Effector memory CD8-positive, alpha-beta T cell (primary cell): ENCODE data around the gene HIGD2A.

Source experiments
- ATAC-seq: fragments of 150-1000 bp; cut with Tn5 transposase; replicated peaks from 2 replicates; pipeline ENCODE4 v1.10.0; 2021; ENCODE audit warnings: mild to moderate bottlenecking, moderate library complexity
- DNase-seq, 3 experiments: peaks; one replicate each; pipeline ENCODE4 v3.0.0; 2021
- H3K27ac Mint-ChIP-seq, 2 donors: one replicate each; pipeline ENCODE4 v1.8.0; 2022; ENCODE audit warnings: mild to moderate bottlenecking in 2 of 2, mixed read lengths in 2 of 2, moderate library complexity in 2 of 2
- H3K27me3 Mint-ChIP-seq, 2 donors: one replicate each; pipeline ENCODE4 v1.8.0; 2022; ENCODE audit warnings: mixed read lengths in 2 of 2
- H3K36me3 Mint-ChIP-seq: one replicate; pipeline ENCODE4 v1.8.0; 2022; ENCODE audit warnings: mild to moderate bottlenecking, moderate library complexity, mixed read lengths; ENCODE audit not compliant: insufficient read depth
- H3K4me1 Mint-ChIP-seq, 2 donors: one replicate each; pipeline ENCODE4 v1.8.0; 2022; ENCODE audit warnings: low read depth in 2 of 2, mixed read lengths in 2 of 2
- H3K4me3 Mint-ChIP-seq, 2 donors: one replicate each; pipeline ENCODE4 v1.8.0; 2022; ENCODE audit warnings: mild to moderate bottlenecking in 2 of 2, mixed read lengths in 2 of 2, moderate library complexity in 2 of 2
- H3K9me3 Mint-ChIP-seq, 2 donors: one replicate each; pipeline ENCODE4 v1.8.0; 2022; ENCODE audit warnings: mixed read lengths in 2 of 2

HIGD2A gene

DNA sequence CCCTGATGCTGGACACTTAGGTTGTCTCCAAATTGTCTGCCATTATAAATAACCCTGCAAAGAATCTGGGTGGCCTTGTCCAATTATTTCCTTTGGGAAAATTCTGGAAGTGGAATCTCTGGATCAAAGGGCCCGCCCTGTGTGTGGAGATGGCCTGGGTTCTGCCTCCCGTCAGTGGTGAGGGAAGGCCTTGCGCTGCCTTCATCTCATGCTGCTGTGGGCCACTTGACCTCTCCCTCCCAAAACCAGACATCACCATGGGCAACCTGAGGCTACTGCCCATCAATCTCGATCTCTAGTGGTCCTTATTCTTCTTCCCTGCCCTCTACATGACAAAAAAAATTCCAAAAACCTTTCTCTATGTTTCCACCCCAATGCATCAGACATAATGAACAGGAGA is 21.2 kb downstream of the HIGD2A start:
- no peak overlapping the region for H3K27ac Mint-ChIP-seq
- peaks cover 24 to 29% of the 10 kb centered on the region in 2 donors for H3K4me1 Mint-ChIP-seq
- H3K36me3 Mint-ChIP-seq = peaks cover 52% of the 10 kb centered on the region
- H3K27me3 Mint-ChIP-seq = no peaks in the 10 kb centered on the region
- H3K4me3 Mint-ChIP-seq = no peak overlapping the region
- no peaks in the 10 kb centered on the region for H3K9me3 Mint-ChIP-seq
- ATAC-seq = no peak
- no peak for DNase-seq

DNA sequence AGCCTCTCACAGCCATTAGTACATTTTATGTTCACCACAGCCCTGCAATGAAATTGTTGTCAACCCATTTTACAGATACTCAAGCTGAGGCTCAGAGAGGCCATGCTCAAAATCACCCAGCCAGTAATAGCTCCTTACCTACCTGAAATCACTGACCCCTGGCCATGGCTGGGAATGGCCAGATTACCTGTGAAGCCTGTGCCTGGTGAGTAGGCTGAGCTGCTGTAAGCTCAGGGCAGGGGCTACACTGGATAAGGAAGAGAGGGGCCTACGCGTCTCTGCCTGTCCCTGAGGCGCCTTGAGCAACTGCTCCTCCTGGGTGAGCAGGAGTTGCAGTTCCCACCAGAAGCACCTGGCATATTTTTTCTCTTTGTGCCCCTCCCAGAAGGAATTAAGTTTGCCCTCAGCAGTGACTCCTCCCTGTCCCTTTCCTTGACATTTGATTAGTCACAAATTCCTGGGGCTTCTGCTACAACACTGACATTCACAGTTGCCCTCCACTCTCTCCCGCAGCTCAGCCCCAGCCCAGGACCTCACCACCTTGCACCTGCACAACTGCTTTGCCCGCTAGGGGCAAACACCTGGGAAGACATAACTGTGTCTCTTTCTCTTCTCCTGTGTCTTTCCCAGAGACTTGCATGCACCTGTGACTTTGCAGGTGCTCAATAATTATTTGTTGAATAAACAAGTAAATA is 22.1 kb downstream of the HIGD2A start:
- Mint-ChIP-seq H3K4me1 (peaks cover 33 to 37% of the 10 kb centered on the region in 2 donors), H3K4me3 (no peak overlapping the region), H3K27ac (peak overlapping the region in 1 of 2 donors; percentile 36), H3K9me3 (no peaks in the 10 kb centered on the region), H3K27me3 (no peaks in the 10 kb centered on the region), H3K36me3 (peaks cover 58% of the 10 kb centered on the region)
- no peak for DNase-seq
- ATAC-seq = no peak

DNA sequence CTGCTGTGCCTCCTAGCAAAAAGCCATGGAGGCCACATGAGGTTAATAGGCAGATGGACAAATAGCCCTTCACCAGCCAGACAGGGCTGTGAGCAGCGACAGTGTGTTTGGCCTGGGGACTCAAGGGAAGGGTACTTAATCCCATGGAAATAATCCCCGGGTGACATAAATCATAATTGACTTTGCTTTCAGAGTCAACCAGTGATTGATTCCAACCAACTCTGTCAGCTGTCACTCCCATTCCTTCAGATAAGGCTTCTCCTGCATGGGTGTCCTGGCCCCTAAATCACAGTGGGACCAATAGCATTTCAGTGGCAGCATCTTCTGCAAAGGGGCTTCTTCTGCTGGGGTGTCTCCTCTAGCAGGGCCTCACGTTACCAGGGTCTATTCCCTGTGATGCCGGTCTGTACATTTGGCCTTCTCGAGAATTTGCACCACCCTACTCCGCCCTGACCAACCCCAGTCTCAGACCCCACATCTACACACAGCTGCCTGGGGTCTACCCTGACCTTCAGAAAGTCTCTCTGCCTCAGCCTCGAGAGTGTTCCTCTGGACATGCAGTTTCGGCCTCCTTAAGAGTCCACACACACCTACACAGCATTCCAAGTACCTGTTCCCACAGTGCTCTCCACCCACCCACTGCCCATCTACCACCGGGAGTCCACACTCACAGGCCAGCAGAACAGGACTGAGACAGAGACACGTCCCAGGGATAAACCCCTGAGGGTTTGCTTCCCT is 24.1 kb downstream of the HIGD2A start:
- H3K36me3 Mint-ChIP-seq = peaks cover 47% of the 10 kb centered on the region
- H3K27me3 Mint-ChIP-seq = no peaks in the 10 kb centered on the region
- H3K4me3 Mint-ChIP-seq = no peak overlapping the region
- H3K27ac Mint-ChIP-seq = peak overlapping the region; percentile 41 to 69
- DNase-seq = no peak
- ATAC-seq = no peak
- peaks cover 39 to 45% of the 10 kb centered on the region in 2 donors for H3K4me1 Mint-ChIP-seq
- no peaks in the 10 kb centered on the region for H3K9me3 Mint-ChIP-seq

DNA sequence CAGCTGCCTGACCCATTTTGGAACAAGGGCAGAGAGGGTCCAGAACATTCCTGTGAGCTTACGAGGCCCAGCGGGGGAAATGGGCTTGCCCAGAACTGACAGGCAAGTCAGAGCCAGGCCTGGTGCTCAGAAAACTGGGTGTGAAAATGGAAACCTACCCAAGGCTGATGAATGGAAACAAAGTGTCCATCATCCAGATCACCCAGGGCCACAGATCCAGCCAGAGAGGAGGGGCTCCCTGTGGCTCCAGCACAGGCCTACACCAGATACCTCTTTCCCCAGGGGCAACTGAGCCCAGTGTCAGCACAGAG is 24.7 kb downstream of the HIGD2A start:
- H3K9me3 Mint-ChIP-seq = no peaks in the 10 kb centered on the region
- ATAC-seq (no peak), DNase-seq (no peak)
- peak overlapping the region; percentile 41 to 91 for H3K27ac Mint-ChIP-seq
- H3K27me3 Mint-ChIP-seq = no peaks in the 10 kb centered on the region
- H3K4me1 Mint-ChIP-seq = peaks cover 39 to 45% of the 10 kb centered on the region in 2 donors
- peaks cover 42% of the 10 kb centered on the region for H3K36me3 Mint-ChIP-seq
- H3K4me3 Mint-ChIP-seq = no peak overlapping the region

DNA sequence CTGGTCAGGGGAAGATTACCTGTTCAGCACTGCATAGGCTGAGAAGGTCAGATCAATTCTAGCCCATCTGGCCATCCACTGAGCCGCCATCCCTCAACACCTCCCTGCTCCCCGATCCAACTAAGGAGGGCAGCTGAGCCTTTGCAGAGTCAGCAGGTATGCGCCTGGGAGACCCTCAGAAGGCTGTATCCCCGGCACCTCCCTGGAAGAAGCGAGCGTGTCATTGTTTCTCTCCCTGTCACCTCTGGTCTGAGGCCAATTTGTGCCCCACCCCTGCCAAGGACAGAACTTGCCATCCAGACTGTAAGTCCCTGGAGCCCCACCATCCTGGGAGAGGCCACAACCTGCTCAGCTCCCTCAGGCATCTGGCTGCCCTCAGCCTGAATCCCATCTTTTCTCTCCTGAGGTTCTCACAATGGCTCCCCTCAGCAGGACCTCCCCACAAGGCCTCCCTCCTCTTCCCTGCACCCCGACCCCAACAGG is 25.2 kb downstream of the HIGD2A start:
- H3K9me3 Mint-ChIP-seq = no peaks in the 10 kb centered on the region
- peak overlapping the region; percentile 91 to 92 for H3K27ac Mint-ChIP-seq
- peaks cover 39 to 45% of the 10 kb centered on the region in 2 donors for H3K4me1 Mint-ChIP-seq
- no peak for DNase-seq
- H3K4me3 Mint-ChIP-seq = no peak overlapping the region
- no peaks in the 10 kb centered on the region for H3K27me3 Mint-ChIP-seq
- ATAC-seq = no peak
- peaks cover 41% of the 10 kb centered on the region for H3K36me3 Mint-ChIP-seq

DNA sequence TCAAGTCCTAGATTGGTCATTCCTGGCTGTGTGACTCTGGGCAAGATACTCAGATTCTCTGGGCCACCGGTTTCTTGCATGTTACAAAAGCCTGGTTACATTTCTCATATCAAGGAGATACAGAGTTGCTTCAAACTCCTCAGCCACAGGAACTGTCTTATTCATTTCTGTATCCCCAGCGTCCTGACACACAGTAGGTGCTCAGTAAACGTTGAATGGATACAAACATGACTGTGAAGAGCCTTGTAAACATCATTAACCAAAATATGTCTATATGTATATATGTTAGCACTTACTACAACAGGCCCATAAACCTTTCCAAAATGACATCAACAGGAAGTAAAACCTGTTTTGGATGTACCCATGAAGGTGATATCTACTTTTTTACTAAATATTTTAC is 26.2 kb downstream of the HIGD2A start:
- DNase-seq = no peak
- no peak for ATAC-seq
- H3K36me3 Mint-ChIP-seq = peaks cover 33% of the 10 kb centered on the region
- no peaks in the 10 kb centered on the region for H3K9me3 Mint-ChIP-seq
- H3K4me3 Mint-ChIP-seq = peak overlapping the region; percentile 82 to 83
- no peaks in the 10 kb centered on the region for H3K27me3 Mint-ChIP-seq
- H3K27ac Mint-ChIP-seq = peak overlapping the region; percentile 91 to 92
- peaks cover 39 to 45% of the 10 kb centered on the region in 2 donors for H3K4me1 Mint-ChIP-seq

DNA sequence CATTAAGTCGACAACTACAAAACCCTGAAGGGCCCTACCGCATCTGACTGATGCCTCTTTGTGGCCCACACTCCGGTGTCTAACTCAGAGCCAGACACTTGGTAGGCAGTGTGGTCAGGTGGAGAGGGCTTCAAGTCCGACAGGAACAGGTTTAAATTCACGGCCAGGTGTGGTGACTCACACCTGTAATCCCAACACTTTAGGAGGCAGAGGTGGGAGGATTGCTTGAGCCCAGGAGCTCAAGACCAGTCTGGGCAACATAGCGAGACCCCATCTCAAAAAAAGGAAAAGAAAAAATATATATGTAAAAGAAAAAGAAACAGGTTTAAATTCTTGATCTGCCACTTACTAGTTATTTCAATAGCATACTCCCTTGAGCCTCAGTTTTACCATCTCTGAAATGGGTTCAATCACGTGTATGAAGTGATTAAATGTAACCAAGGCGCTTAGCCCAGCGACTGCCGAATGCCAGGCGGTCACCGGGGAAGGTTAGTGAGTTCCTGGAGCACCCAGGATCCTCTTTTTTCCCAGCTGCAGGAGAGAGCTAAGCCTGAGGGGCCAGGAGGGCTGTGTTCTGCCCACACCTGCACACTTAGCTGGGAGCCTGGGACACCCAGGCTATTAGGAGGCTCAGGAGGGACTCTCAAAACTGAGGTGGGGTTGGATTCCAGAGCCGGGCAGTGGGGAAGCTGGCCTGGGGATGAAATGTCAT is 26.8 kb downstream of the HIGD2A start:
- peak overlapping the region; percentile 82 to 83 for H3K4me3 Mint-ChIP-seq
- no peaks in the 10 kb centered on the region for H3K27me3 Mint-ChIP-seq
- H3K4me1 Mint-ChIP-seq = peaks cover 39 to 45% of the 10 kb centered on the region in 2 donors
- peak overlapping the region; percentile 91 to 92 for H3K27ac Mint-ChIP-seq
- ATAC-seq = no peak
- no peak for DNase-seq
- no peaks in the 10 kb centered on the region for H3K9me3 Mint-ChIP-seq
- H3K36me3 Mint-ChIP-seq = peaks cover 27% of the 10 kb centered on the region

DNA sequence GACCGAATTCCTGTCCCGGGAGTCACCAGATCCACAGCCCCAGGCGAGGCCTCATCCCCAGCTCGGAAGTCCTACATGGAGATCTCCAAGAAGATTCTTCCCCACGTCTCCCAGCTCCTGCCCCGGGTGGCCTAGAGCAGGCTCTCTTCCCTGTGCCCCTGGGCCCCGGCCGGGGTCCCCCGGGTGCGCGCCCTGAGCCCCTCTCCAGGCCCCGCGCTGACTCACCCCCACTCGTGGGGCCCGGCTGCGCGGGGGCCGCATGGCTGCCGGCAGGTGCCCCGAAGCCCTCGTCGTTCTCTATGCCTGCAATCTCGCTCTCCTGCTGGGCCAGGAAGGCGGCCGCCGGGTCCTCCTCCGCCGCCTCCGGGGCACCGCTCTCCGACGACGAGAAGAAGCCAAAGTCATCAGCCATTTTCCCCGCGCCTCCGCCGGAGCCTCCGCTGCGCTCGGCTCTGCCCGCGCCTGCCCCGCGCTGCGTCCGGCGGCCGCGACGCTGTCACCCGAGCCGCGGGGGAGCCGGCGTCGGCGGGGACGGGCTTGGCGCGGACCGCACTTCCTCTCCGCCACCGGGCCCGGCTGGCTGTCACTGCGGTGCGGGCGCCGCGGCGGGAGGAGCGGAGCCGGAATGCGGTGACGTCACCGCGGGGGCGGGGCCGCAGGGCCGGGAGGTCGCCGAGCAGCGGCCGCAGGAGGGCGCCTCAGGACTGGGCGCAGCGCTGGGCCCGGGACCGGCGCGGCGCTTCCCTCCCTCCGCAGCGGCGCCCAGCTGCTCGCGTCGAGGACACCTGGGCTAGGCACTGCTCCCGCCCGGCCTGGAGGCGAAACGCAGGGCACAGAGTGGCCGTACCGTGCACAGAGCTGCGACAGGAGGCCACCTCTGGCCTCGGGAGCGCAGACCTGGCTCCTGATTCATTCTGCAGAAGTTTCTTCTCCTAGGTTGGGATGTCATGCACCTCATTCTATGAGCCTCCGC is 27.7 kb downstream of the HIGD2A start, which contains the start of gene CLTB:
Gene CLTB, minus strand, starts transcription at position 588 of the 973 bp plus-strand sequence. Its CDS starts 176 bp downstream, at position 412.
- DNase-seq = peak; percentile 73 to 78 (median 76)
- peak; percentile 89 for ATAC-seq
- Mint-ChIP-seq H3K4me1 (peaks cover 34 to 39% of the 10 kb centered on the region in 2 donors), H3K9me3 (no peaks in the 10 kb centered on the region), H3K27me3 (no peaks in the 10 kb centered on the region), H3K36me3 (peaks cover 21% of the 10 kb centered on the region), H3K4me3 (peak within 1 kb of the TSS; percentile 82 to 83), H3K27ac (peak within 1 kb of the TSS; percentile 91 to 92)

DNA sequence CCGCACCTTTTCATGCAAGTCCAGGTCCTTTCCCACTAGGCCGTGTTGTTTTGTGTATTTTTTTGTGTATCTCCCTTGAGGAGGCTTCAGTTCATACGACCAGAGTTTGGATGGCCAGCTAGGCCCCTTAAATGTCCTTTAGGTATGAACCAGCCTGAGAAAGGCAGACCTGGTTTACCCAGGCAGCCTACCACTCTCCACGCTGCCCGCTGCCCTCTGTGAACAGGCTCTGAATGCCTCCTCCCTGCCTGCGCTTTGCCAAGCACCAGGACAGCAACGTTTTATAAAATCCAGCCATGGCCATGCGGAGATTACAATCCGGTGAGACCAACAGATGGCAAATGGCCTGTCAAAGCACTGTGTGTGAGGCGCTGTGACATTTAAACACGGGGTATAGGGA is 28.4 kb downstream of the HIGD2A start:
- no peak for DNase-seq
- Mint-ChIP-seq H3K4me3 (peak overlapping the region; percentile 64 to 65), H3K4me1 (peaks cover 30 to 33% of the 10 kb centered on the region in 2 donors), H3K9me3 (no peaks in the 10 kb centered on the region), H3K27me3 (no peaks in the 10 kb centered on the region), H3K27ac (peak overlapping the region; percentile 91 to 92), H3K36me3 (peaks cover 21% of the 10 kb centered on the region)
- ATAC-seq = no peak

DNA sequence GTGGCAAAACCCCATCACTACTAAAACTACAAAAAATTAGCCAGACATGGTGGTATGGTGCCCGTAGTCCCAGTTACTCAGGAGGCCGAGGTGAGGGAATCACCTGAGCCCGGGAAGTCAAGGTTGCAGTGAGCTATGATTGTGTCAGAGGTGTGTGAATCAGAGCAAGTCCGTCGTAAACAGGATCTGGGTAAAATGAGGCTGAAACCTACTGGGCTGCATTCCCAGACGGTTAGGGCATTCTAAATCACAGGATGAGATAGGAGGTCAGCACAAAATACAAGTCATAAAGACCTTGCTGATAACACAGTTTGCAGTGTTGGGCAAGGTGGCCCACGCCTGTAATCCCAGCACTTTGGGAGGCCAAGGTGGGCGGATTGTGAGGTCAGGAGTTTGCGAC is 29.7 kb downstream of the HIGD2A start:
- Mint-ChIP-seq H3K4me3 (no peak overlapping the region), H3K27ac (no peak overlapping the region), H3K36me3 (peaks cover 16% of the 10 kb centered on the region), H3K9me3 (no peaks in the 10 kb centered on the region), H3K27me3 (peaks cover 3 to 12% of the 10 kb centered on the region in 2 donors), H3K4me1 (peaks cover 26 to 27% of the 10 kb centered on the region in 2 donors)
- no peak for DNase-seq
- no peak for ATAC-seq

DNA sequence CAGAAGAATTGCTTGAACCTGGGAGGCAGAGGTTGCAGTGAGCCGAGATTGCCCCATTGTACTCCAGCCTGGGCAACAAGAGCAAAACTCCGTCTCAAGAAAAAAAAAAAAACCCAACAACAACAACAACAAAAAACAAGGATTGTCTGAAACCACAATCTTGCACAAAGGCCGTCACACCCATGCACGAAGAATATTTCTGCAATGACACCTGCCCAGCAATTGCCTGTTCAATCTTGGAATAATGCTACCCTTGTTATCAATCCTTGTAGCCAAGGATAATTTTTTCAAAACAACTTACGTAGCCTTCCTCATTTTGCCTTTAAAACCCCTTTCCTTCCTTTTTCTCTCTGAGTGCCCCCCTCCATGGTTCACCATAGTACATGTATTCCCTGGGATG is 31.5 kb downstream of the HIGD2A start:
- H3K4me3 Mint-ChIP-seq = no peak overlapping the region
- peaks cover 12 to 13% of the 10 kb centered on the region in 2 donors for H3K4me1 Mint-ChIP-seq
- DNase-seq (no peak), ATAC-seq (no peak)
- H3K9me3 Mint-ChIP-seq = no peaks in the 10 kb centered on the region
- no peak overlapping the region for H3K27ac Mint-ChIP-seq
- H3K36me3 Mint-ChIP-seq = peaks cover 8% of the 10 kb centered on the region
- peaks cover 6 to 16% of the 10 kb centered on the region in 2 donors for H3K27me3 Mint-ChIP-seq

DNA sequence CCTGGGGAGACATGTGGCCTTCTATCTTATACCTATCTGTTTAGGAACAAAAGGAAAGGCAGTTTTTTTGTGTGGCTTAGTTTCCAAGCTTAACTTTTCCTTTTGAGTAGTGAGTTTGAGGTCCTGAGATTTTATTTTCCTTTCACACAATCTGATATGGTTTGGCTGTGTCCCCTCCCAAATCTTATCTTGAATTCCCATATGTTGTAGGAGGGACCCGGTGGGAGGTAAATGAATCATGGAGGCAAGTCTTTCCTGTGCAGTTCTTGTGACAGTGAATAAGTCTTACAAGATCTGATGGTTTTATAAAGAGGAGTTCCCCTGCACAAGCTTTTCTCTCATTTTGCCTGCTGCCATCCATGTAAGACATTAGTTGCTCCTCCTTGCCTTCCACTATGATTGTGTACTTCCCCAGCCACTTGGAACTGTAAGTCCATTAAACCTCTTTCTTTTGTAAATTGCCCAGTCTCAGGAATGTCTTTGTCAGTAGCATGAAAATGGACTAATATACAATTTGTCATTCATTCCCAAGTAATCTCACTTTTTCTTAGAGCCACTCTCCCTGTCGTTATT is 32.5 kb downstream of the HIGD2A start:
- no peak for ATAC-seq
- H3K4me3 Mint-ChIP-seq = no peak overlapping the region

More for the DNA sequence above, 32.5 kb downstream of the HIGD2A start:
- Mint-ChIP-seq H3K4me1 (peaks cover 6 to 8% of the 10 kb centered on the region in 2 donors), H3K27ac (no peak overlapping the region), H3K9me3 (no peaks in the 10 kb centered on the region), H3K27me3 (peaks cover 6 to 16% of the 10 kb centered on the region in 2 donors), H3K36me3 (no peaks in the 10 kb centered on the region)
- no peak for DNase-seq
